Neural cell (in vitro differentiated cells): ENCODE data around the gene ARL3. TPM values are rescaled to one million over a fixed set of nuclear protein-coding genes. Genes with fewer than 3 reads are reported as not detected.

Source experiments
- H2AFZ ChIP-seq: fragments of 200-600, 300-800 bp; sonication (generic), shearing (Covaris generic); 2 replicates; pipeline ENCODE4 v1.6.0; 2014; ENCODE audit warnings: low read depth, mild to moderate bottlenecking, antibody characterized with exemption, low read length, moderate library complexity
- H3F3A ChIP-seq: fragments of 200-600 bp; shearing (Covaris generic); 2 replicates; pipeline ENCODE4 v1.6.1; 2016; ENCODE audit warnings: mild to moderate bottlenecking, moderate library complexity, mixed read lengths, antibody characterized with exemption, low read length; ENCODE audit not compliant: insufficient read depth, poor library complexity, severe bottlenecking
- H3K27ac ChIP-seq: fragments of 200-600, 300-800 bp; sonication (generic), shearing (Covaris generic); 2 replicates; pipeline ENCODE4 v1.5.1; 2014; ENCODE audit warnings: mild to moderate bottlenecking, low read length, moderate library complexity
- H3K27me3 ChIP-seq: fragments of 300-800, 200-600 bp; sonication (generic), shearing (Covaris generic); 2 replicates; pipeline ENCODE4 v1.6.0; 2014; ENCODE audit warnings: mild to moderate bottlenecking, low read depth, low read length, moderate library complexity; ENCODE audit not compliant: insufficient read depth
- H3K36me3 ChIP-seq: fragments of 300-800, 200-600 bp; sonication (generic), shearing (Covaris generic); 2 replicates; pipeline ENCODE4 v1.5.1; 2014; ENCODE audit warnings: mild to moderate bottlenecking, antibody characterized with exemption, low read length, moderate library complexity; ENCODE audit not compliant: insufficient read depth
- H3K4me2 ChIP-seq: fragments of 300-800, 200-600 bp; sonication (generic), shearing (Covaris generic); 2 replicates; pipeline ENCODE4 v1.6.0; 2014; ENCODE audit warnings: mild to moderate bottlenecking, low read length
- H3K4me3 ChIP-seq: fragments of 300-800, 200-600 bp; sonication (generic), shearing (Covaris generic); 2 replicates; pipeline ENCODE4 v1.5.1; 2014; ENCODE audit warnings: mild to moderate bottlenecking, low read length, moderate library complexity
- H3K79me2 ChIP-seq: fragments of 200-600 bp; shearing (Covaris generic); replicated peaks from 2 replicates; pipeline ENCODE4 v1.6.0; 2014; ENCODE audit warnings: mild to moderate bottlenecking, low read length, moderate library complexity; ENCODE audit not compliant: insufficient read depth
- H3K9ac ChIP-seq: fragments of 300-800, 200-600 bp; sonication (generic), shearing (Covaris generic); 2 replicates; pipeline ENCODE4 v1.6.1; 2016; ENCODE audit warnings: mild to moderate bottlenecking, low read length, mixed read lengths
- H3K9me2 ChIP-seq: fragments of 200-600 bp; shearing (Covaris generic); 2 replicates; pipeline ENCODE4 v1.6.1; 2016; ENCODE audit warnings: mild to moderate bottlenecking, low read length, mixed read lengths; ENCODE audit not compliant: insufficient read depth
- H3K9me3 ChIP-seq: fragments of 200-600, 300-800 bp; sonication (generic), shearing (Covaris generic); 2 replicates; pipeline ENCODE4 v1.6.1; 2016; ENCODE audit warnings: mild to moderate bottlenecking, mixed run types, low read length, moderate library complexity, mixed read lengths
- H4K20me1 ChIP-seq: fragments of 200-600 bp; shearing (Covaris generic); 2 replicates; pipeline ENCODE4 v1.6.1; 2016; ENCODE audit warnings: mild to moderate bottlenecking, mixed run types; ENCODE audit not compliant: insufficient read depth
- CTCF ChIP-seq: fragments of 450-650 bp; IDR thresholded peaks from 2 replicates; pipeline ENCODE4 v1.5.1; 2014; ENCODE audit warnings: antibody characterized with exemption, mild to moderate bottlenecking, moderate library complexity; ENCODE audit not compliant: poor library complexity, severe bottlenecking
- EP300 ChIP-seq: fragments of 450-650 bp; conservative IDR thresholded peaks from 2 replicates; pipeline ENCODE4 v1.6.1; 2014; ENCODE audit warnings: antibody characterized with exemption, mild to moderate bottlenecking, moderate library complexity; ENCODE audit not compliant: poor library complexity, severe bottlenecking
- EZH2 ChIP-seq: fragments of 200-600, 300-800 bp; shearing (Covaris generic), sonication (generic); IDR thresholded peaks from 2 replicates; pipeline ENCODE4 v1.6.1; 2014; ENCODE audit warnings: antibody characterized with exemption, low read length, borderline replicate concordance, mild to moderate bottlenecking; ENCODE audit not compliant: insufficient read depth, poor library complexity, severe bottlenecking
- MXI1 ChIP-seq: fragments of 450-650 bp; conservative IDR thresholded peaks from 2 replicates; pipeline ENCODE4 v1.6.1; 2014; ENCODE audit warnings: antibody characterized with exemption, mild to moderate bottlenecking; ENCODE audit not compliant: poor library complexity, severe bottlenecking
- POLR2AphosphoS5 ChIP-seq: IDR thresholded peaks from 2 replicates; pipeline ENCODE4 v1.6.1; 2012
- RAD21 ChIP-seq: fragments of 450-650 bp; conservative IDR thresholded peaks from 2 replicates; pipeline ENCODE4 v1.6.1; 2014; ENCODE audit warnings: antibody characterized with exemption, mild to moderate bottlenecking, moderate library complexity
- REST ChIP-seq: IDR thresholded peaks from 2 replicates; pipeline ENCODE4 v1.6.1; 2012; ENCODE audit warnings: borderline replicate concordance
- SMC3 ChIP-seq: fragments of 450-650 bp; conservative IDR thresholded peaks from 2 replicates; pipeline ENCODE4 v1.6.1; 2014; ENCODE audit warnings: antibody characterized with exemption, mild to moderate bottlenecking, moderate library complexity; ENCODE audit not compliant: poor library complexity
- TAF1 ChIP-seq: IDR thresholded peaks from 2 replicates; pipeline ENCODE4 v1.6.1; 2012; ENCODE audit warnings: low read depth
- polyA plus RNA-seq: library from polyadenylated mRNA; depleted of rRNA; stranded (reverse); fragments of >200 nt; gene quantifications from 2 replicates; pipeline ENCODE4 v1.2.3, GENCODE V29; 2014

The ARL3 gene
- polyA plus RNA-seq, 1 donor from 2014 or later: 56.0 TPM

GRCh38 chr10:102726274-102726673 lies 12.1 kb upstream of the ARL3 start:
- no peaks in the 10 kb centered on the region for H4K20me1 ChIP-seq
- no peaks in the 10 kb centered on the region for H3K27me3 ChIP-seq
- no peaks in the 10 kb centered on the region for H3K9me2 ChIP-seq
- no peak overlapping the region for H3K4me2 ChIP-seq
- no peaks in the 10 kb centered on the region for H3K9me3 ChIP-seq
- no peak overlapping the region for H3K4me3 ChIP-seq
- no peaks in the 10 kb centered on the region for H3F3A ChIP-seq
- H3K79me2 ChIP-seq: no peaks in the 10 kb centered on the region
- H2AFZ ChIP-seq: no peak overlapping the region
- no peak overlapping the region for H3K27ac ChIP-seq
- H3K9ac ChIP-seq: no peak overlapping the region
- TF ChIP-seq RAD21 (no peak), REST (no peak), EP300 (no peak)
- no peaks in the 10 kb centered on the region for H3K36me3 ChIP-seq

GRCh38 chr10:102723989-102724388 lies 9.8 kb upstream of the ARL3 start:
- no peak overlapping the region for H2AFZ ChIP-seq
- no peaks in the 10 kb centered on the region for H3K79me2 ChIP-seq
- H3K27me3 ChIP-seq: no peaks in the 10 kb centered on the region
- H4K20me1 ChIP-seq: no peaks in the 10 kb centered on the region
- no peaks in the 10 kb centered on the region for H3K36me3 ChIP-seq
- H3K4me2 ChIP-seq: no peak overlapping the region
- H3K9me2 ChIP-seq: no peaks in the 10 kb centered on the region
- H3K9me3 ChIP-seq: no peaks in the 10 kb centered on the region
- H3K9ac ChIP-seq: no peak overlapping the region
- no peak overlapping the region for H3K27ac ChIP-seq
- TF ChIP-seq MXI1 (no peak), REST (no peak), EZH2 (no peak), EP300 (no peak), TAF1 (no peak), POLR2AphosphoS5 (no peak), SMC3 (no peak), RAD21 (no peak), CTCF (no peak)
- no peaks in the 10 kb centered on the region for H3F3A ChIP-seq
- no peak overlapping the region for H3K4me3 ChIP-seq
